HG03095 (cell line): Measurements from ENCODE around the gene MN1.
"Not testable (repeated sequence)": the region's sequence is repeated elsewhere in the genome, so short reads cannot be mapped to it uniquely, and the experiment has no call there.

Experiments
- ATAC-seq: cut with Tn5 transposase; IDR thresholded peaks from one replicate; pipeline ENCODE4 v1.9.1; 2021; ENCODE audit warnings: moderate library complexity; ENCODE audit not compliant: unreplicated experiment

The MN1 gene

GRCh38 chr22:27745809-27746208 lies 55.7 kb downstream of the MN1 start:
- ATAC-seq = no peak

GRCh38 chr22:27745154-27745553 lies 56.4 kb downstream of the MN1 start:
- no peak for ATAC-seq

GRCh38 chr22:27744078-27744477 lies 57.5 kb downstream of the MN1 start:
- not testable (repeated sequence) for ATAC-seq

GRCh38 chr22:27740202-27740748 lies 61.3 kb downstream of the MN1 start:
- no peak for ATAC-seq

- no peak for ATAC-seq
These were observed 64.0 kb downstream of the MN1 start for GRCh38 chr22:27737521-27737920.

- no peak for ATAC-seq
These were observed 67.5 kb downstream of the MN1 start for GRCh38 chr22:27734066-27734465.

GRCh38 chr22:27732841-27733240 lies 68.7 kb downstream of the MN1 start:
- no peak for ATAC-seq

GRCh38 chr22:27732391-27732790 lies 69.2 kb downstream of the MN1 start:
- no peak for ATAC-seq

- ATAC-seq = no peak
These were observed 69.9 kb downstream of the MN1 start for GRCh38 chr22:27731621-27732020.

- ATAC-seq = no peak
These were observed 70.7 kb downstream of the MN1 start for GRCh38 chr22:27730641-27731433.

- ATAC-seq = no peak
These were observed 72.3 kb downstream of the MN1 start for GRCh38 chr22:27729246-27729645.

- ATAC-seq = no peak
These were observed 73.7 kb downstream of the MN1 start for GRCh38 chr22:27727673-27728451.

- no peak for ATAC-seq
These were observed 74.7 kb downstream of the MN1 start for GRCh38 chr22:27726686-27727449.

- no peak for ATAC-seq
These were observed 75.2 kb downstream of the MN1 start for GRCh38 chr22:27726331-27726685.

- no peak for ATAC-seq
These were observed 75.9 kb downstream of the MN1 start for GRCh38 chr22:27725661-27726060.

- ATAC-seq = no peak
These were observed 76.8 kb downstream of the MN1 start for GRCh38 chr22:27724709-27725108.

- ATAC-seq = no peak
These were observed 77.4 kb downstream of the MN1 start for GRCh38 chr22:27724157-27724556.

- ATAC-seq = no peak
These were observed 77.8 kb downstream of the MN1 start for GRCh38 chr22:27723708-27724107.

GRCh38 chr22:27723158-27723557 lies 78.4 kb downstream of the MN1 start:
- no peak for ATAC-seq

GRCh38 chr22:27720860-27721259 lies 80.7 kb downstream of the MN1 start:
- no peak for ATAC-seq

GRCh38 chr22:27719535-27720227 lies 81.9 kb downstream of the MN1 start:
- no peak for ATAC-seq
